NCI-H2171 (cell line): ENCODE data around the gene PXDC1.
"Not testable (repeated sequence)": the region's sequence is repeated elsewhere in the genome, so short reads cannot be mapped to it uniquely, and the experiment has no call there.

Experiments
- DNase-seq: peaks from one replicate; lab custom pipeline; 2025; lab: John Stamatoyannopoulos, UW

PXDC1 gene

GRCh38 chr6:3762359-3762758, 10.8 kb upstream of the PXDC1 start:
- no peak for DNase-seq

- DNase-seq, result no peak
Measured at GRCh38 chr6:3761989-3762270, 10.4 kb upstream of the PXDC1 start.

GRCh38 chr6:3759646-3760232, 8.2 kb upstream of the PXDC1 start:
- no peak for DNase-seq

DNA sequence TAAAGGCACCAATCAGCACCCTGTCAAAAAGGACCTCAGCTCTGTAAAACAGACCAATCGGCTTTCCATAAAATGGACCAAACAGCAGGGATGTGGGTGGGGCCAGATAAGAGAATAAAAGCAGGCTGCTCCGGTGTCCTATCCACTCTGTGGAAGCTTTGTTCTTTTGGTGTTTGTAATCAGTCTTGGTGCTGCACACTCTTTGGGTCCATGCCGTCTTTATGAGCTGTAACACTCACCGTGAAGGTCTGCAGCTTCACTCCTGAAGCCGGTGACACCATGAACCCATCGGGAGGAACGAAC, 7.3 kb upstream of the PXDC1 start:
- no peak for DNase-seq

DNA sequence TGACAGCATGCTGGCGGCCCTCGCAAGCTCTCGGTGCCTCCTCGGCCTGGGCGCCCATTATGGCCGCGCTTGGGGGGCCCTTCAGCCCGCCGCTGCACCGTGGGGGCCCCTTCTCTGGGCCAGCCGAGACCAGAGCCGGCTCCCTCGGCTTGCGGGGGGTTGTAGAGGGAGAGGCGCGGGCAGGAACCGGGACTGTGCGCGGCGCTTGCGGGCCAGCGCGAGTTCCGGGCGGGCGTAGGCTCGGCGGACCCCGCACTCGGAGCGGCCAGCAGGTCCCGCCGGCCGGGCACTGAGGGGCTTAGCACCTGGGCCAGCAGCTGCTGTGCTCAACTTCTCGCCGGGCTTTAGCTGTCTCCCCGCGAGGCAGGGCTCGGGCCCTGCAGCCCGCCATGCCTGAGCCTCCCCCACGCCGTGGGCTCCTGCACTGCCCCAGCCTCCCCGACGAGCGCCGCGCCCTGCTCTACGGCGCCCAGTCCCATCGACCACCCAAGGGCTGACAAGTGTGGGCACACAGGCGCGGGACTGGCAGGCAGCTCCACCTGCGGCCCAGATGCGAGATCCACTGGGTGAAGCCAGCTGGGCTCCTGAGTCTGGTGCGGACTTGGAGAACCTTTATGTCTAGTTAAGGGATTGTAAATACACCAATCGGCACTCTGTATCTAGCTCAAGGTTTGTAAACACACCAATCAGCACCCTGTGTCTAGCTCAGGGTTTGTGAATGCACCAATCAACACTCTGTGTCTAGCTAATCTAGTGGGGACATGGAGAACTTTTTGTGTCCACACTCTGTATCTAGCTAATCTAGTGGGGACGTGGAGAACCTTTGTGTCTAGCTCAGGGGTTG, 6.7 kb upstream of the PXDC1 start:
- not testable (repeated sequence) for DNase-seq

DNA sequence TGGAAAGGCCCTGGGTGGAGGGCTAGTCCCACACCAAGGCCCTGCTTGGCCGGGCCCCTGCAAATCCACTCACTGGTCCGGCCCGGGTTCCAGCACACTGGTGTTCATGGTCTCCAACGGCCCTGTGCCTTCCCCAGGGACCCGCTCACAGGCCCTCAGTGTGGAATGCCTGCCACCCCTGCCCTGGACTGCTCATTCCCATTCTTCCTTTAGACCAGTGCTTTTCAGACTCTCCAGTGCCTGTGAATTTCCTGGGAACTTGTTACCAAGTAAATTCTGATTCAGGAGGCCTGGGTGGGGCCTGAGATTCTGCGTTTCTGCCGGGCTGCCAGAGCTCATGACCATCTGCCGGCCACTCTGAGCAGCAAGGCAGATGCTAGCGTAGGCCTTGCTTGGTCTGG, 5.7 kb upstream of the PXDC1 start:
- no peak for DNase-seq

- no peak for DNase-seq
Measured at GRCh38 chr6:3756546-3756945, 5.0 kb upstream of the PXDC1 start.

GRCh38 chr6:3755637-3756545, 4.4 kb upstream of the PXDC1 start:
- DNase-seq, result no peak

- DNase-seq, result no peak
Measured at GRCh38 chr6:3754776-3755175, 3.3 kb upstream of the PXDC1 start.

DNA sequence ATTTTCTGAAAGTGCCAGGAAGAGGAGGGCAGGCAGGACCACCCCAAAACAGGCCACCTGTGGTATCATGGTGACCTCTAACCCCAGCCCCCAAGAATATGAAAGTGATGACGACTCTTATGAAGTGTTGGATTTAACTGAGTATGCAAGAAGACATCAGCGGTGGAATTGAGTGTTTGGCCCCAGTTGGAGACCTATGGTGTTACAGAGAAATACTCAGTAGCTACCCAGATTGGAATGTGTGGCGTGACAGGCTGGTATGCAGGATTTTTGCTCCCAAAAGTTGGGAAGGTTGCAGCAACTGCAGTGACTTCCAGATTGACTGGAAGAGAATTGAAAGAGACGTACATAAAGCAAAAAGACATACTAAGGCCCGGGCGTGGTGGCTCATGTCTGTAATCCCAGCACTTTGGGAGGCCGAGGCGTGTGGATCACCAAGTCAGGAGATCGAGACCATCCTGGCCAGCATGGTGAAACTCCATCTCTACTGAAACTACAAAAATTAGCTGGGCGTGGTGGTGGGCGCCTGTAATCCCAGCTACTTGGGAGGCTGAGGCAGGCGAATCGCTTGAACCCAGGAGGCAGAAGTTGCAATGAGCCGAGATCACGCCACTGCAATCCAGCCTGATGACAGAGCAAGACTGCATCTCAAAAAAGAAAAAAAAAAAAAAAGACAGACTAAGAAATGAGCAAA, 2.7 kb upstream of the PXDC1 start:
- DNase-seq, result not testable (repeated sequence)

- DNase-seq, result no peak
Measured at GRCh38 chr6:3753228-3753835, 1.8 kb upstream of the PXDC1 start.

GRCh38 chr6:3752531-3753227, 1.2 kb upstream of the PXDC1 start:
- no peak for DNase-seq

GRCh38 chr6:3751730-3752530, 417 bp upstream of the PXDC1 start:
- peak; percentile 86 for DNase-seq

DNA sequence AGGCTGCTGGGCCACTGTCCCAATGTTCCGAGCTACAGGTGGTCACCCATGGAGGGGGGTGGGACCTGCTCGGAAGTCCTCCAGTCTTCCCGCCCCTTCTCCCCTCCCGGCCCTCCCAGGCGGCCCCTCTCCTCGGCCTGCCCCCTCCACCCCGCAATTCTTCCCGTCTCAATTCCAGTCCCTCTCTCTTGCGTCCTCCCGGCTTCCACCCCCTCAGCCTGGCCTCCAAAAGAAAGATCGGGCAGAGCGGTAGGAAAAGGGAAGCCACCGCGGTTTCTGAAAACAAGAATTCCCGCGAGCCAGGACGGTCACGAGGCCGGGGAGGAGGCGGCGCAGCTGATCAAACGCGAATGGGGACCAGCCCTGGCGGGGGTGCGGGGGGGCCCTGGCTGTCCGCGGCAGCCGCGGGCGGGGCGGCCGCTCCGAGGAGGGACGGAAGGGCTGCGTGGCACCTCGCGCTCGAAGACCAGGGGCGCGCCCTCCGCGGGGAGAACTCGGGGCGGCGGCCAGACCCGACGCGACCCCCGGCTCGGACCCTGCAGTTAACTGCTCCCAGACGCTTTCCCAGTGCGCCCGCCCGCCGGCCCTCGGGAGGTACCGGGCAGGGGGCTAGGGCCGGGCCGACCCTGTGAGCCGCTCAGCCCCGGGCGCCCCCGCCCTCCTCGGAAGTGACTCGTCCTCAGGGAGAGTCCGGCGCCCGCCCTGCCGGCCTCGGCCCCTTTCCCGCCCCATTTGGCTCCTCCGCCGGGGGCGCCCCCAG, 1.0 kb downstream of the PXDC1 start:
- DNase-seq, result peak; percentile 14

GRCh38 chr6:3749977-3750316, 1.6 kb downstream of the PXDC1 start:
- DNase-seq, result no peak

DNA sequence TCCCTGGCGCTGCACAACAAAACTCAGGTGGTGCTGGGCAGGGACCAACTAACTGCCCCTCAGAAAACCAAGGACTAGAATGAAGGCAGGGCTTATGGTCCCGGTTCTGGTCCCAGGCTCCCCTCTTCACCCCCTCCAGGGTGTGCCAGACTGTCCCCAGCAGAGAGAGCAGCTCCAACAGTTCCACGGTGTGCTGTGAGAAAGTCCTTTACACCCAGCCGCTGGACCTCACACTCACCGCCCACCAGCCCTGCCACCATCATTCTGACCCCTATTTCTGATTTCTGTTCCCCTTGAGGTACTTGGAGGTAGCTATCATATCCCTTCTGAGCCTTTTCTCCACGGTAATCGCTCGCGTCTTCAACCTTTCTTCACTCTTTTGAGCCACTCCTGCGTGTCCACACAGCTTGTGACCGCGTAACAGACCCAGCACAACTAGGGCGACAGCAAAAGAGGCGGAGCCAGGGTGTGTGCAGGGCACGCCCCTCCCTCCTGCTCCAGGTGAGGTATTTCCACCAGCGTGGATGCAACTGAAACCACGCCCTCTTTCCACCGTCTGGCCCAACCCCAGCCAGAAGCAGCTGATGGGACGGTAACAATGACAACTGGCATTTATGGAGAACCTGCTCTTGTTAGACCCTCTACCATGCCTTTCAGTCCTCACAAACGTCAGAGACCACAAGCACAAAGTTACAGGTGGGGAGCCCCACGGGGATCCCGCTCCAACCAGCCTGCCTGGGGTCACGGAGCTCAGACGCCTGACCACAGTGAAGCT, 2.3 kb downstream of the PXDC1 start:
- DNase-seq, result no peak

- no peak for DNase-seq
Measured at GRCh38 chr6:3748208-3749066, 3.1 kb downstream of the PXDC1 start.

DNA sequence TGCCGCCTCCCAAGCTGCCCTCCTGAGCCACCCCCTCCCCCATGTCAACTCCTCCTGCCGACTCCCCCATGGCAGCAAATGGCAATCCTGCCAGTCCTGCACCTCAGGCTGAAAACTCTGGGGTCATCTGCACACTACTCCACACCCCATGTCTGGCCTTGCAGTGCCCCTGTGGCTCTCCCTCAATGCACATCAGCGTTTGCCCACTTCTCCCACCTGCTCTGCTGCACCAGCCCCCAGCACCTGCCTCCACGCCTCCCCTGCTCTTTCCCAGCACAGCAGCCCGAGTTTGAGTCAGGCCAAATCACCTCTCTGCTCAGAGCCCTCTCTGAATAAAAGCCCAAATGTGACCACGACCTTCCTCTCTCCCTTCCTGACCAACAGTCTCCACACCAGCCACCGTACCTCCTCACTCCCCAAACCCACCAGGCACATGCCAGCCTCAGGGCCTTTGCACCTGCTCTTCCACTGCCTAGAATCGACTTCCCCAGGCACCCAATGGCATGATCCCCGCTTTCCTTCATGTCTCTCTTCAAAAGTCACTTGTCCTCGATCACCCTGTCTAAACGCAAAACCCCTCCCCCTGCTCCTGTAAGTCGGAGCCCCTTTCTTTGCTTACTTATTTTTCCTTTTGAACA, 4.3 kb downstream of the PXDC1 start:
- no peak for DNase-seq
